ENCODE results near the gene DNAJC4.

DNAJC4 gene

GRCh38 chr11:64230171-64230984 is at the start of gene DNAJC4:
Gene DNAJC4 (plus strand): TSS chr11:64230548. CDS start chr11:64230855, 307 bp downstream.
- in situ Hi-C loops (cut with MboI; ENCODE audit: low sequenced_read_pairs): no loop called here

- in situ Hi-C loops (cut with MboI; ENCODE audit: low sequenced_read_pairs): no loop called here
Measured at GRCh38 chr11:64180891-64181290, 49.5 kb upstream of the DNAJC4 start.

DNA sequence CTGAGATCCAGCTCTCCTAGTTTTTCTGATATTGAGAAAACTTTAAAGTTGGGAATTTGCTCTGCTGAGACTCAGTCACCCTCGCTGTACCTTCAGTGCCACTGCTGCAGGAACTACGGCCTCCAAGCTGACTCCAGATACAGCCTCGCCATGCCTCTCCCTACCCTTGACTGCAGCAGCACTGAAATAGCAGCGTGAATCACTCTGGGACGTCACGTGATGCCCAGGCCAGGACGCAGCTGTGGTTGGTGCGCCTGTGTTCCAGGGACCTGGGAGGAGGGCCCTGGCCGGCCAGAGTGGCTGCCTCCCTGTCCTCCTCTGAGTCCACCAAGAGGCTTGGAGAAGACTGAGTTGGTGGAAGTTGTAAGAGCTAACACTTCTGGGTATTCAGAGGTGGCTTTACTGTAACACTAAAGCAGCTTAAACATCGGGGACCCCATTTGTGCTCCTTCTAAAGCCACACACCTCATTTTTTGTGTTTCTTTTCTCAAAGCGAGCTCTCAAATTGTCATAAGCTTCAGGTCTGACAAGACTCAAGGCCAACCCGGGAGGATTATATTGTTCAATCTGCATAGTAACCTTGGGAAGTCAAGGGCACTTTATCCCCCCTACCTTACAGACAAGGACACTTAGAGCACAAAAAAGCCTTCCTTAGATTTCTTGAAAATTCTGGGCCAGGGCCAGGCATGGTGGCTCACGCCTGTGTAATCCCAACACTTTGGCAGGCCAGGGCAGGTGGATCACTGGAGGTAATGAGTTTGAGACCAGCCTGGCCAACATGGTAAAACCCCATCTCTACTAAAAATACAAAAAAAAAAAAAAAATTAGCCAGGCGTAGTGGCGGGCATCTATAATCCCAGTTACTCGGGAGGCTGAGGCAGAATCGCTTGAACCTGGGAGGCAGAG is 48.6 kb upstream of the DNAJC4 start:
- in situ Hi-C loops (cut with MboI; ENCODE audit: low sequenced_read_pairs): no loop called here

GRCh38 chr11:64183890-64184289 is 46.5 kb upstream of the DNAJC4 start:
- in situ Hi-C loops (cut with MboI; ENCODE audit: low sequenced_read_pairs): no loop called here

DNA sequence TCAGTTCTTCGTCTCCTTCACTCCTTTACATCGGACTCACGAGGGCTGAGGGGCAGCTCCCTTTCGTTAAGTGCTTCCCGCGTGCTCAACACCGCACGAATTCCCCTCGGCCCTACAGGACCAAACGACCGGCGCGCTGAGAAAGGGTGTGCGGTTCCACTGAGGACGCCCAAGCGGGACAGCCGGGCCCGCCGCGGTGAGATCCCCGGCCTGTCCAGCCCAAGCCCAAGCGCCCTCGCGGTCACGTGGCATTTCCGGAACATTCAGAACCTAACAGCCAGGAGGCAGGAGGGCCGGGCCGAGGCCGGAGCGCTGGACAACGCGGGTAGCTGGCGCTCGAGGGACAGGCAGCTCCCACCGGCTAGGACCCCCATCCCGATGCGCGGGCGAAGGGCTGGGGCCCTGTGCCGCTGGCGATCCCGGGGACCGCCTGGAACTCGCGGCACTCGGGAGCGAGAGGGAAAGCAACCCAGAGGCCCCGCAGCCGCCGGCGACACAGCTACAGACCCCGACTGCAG is 45.1 kb upstream of the DNAJC4 start:
- in situ Hi-C loops (cut with MboI; ENCODE audit: low sequenced_read_pairs): no loop called here

GRCh38 chr11:64185693-64186491 is 44.5 kb upstream of the DNAJC4 start, which contains the start of gene STIP1:
Gene STIP1 (plus strand): TSS chr11:64186171. CDS start chr11:64186262, 91 bp downstream.
- in situ Hi-C loops (cut with MboI; ENCODE audit: low sequenced_read_pairs): no loop called here

GRCh38 chr11:64186492-64187165 is 43.7 kb upstream of the DNAJC4 start:
- in situ Hi-C loops (cut with MboI; ENCODE audit: low sequenced_read_pairs): no loop called here

GRCh38 chr11:64192434-64192833 is 37.9 kb upstream of the DNAJC4 start:
- in situ Hi-C loops (cut with MboI; ENCODE audit: low sequenced_read_pairs): no loop called here

DNA sequence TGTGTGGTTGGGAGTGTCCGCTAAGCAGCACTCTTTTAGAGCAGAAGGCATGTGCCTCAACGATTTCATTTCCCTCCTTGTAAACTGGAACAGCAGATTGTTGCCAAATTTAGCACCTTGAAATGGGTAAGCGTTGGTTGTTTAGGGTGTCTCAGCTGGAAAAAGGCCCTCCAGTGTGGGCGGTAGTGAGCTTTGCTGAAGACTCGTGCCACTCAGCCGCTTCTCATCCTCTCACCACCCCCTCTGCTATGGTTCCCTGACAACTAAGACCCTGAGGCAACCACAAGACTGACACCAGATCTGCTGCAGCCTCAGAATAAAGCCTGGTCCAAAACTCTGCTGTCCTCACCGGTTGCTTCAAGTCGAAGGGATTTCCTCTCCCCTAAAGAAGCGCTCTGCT is 33.7 kb upstream of the DNAJC4 start:
- in situ Hi-C loops (cut with MboI; ENCODE audit: low sequenced_read_pairs): no loop called here

GRCh38 chr11:64198511-64198910 is 31.8 kb upstream of the DNAJC4 start:
- in situ Hi-C loops (cut with MboI; ENCODE audit: low sequenced_read_pairs): no loop called here

- in situ Hi-C loops (cut with MboI; ENCODE audit: low sequenced_read_pairs): no loop called here
Measured at GRCh38 chr11:64201543-64201942, 28.8 kb upstream of the DNAJC4 start.

DNA sequence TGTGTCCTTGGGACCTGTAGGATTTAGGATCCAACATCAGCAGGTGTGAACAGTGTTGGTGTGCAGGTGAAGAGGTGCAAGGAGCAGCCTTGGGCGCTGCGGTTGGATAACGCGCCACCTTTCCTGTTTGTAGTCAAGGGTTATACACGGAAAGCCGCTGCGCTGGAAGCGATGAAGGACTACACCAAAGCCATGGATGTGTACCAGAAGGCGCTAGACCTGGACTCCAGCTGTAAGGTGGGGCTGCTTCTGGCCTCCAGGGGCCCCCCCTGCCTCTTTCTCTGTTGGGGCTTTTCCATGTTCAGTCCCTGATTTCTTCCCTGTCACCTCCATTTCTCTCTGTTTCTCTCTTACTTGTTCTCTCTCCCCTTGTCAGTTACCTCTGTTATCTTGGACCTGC is 27.4 kb upstream of the DNAJC4 start:
- in situ Hi-C loops (cut with MboI; ENCODE audit: low sequenced_read_pairs): no loop called here

GRCh38 chr11:64203421-64204079 is 26.8 kb upstream of the DNAJC4 start:
- in situ Hi-C loops (cut with MboI; ENCODE audit: low sequenced_read_pairs): no loop called here

- in situ Hi-C loops (cut with MboI; ENCODE audit: low sequenced_read_pairs): no loop called here
Measured at GRCh38 chr11:64204080-64204440, 26.3 kb upstream of the DNAJC4 start.

DNA sequence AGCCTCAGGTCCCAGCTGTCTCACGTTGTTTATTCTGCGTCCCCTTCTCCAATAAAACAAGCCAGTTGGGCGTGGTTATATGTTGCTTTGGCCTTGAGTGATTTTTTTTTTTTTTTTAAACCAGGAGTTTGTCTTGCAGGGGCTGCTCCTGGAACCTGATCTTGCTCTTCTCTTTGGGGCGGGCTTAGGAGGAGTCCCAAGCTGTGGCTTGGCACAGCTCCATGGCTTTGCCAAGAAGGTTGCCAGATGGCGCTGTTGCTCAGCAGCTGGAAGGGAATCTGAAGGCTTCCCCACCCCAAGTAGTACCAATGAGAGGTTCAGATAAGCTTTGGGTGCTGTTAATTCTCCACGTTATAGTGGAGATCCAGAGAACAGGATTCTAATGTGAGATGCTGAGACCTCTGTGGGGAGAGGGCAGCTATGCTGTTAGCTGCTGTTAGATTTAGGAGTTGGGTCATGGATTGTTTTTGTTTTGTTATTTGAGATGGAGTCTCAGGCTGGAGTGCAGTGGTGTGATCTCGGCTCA is 25.8 kb upstream of the DNAJC4 start:
- in situ Hi-C loops (cut with MboI; ENCODE audit: low sequenced_read_pairs): no loop called here

DNA sequence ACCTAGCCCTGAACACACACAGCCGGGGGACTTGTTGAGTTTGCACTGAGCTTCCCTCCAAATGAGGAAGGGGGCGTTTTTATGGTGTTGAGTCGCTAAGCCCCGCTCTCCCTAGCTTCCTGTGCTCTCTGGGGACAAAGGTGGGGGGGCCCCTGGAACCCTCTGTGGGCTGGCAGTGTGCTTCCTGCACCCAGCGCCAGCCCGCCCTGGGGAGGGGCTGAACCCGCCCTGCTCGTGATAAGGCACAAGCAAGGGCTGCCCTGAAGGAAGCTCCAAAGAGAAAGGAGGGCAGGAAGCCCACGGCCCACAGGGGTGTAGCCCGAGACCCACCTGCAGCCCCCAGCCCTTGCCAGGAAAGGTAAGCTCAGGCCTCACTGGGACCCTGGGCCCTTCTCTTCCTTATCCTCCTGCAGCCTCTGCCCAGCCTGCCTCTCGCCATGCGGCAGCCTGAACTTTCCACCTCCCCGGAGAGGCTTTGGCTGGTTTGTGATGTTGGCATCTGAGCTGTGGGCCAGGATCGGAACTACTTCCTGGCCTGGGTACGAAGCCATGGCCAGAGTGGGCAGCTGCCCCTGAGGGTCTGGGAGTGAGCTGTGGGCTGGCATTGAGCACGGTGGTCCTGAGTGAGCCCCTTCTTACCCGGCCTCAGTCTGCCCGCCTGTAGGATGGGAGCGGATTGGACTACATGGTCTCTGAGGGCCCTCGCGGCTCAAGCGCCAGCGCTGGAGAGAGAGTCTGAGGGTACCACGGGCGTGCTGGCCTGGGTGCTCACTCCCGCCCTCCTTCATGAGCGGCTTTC is 23.7 kb upstream of the DNAJC4 start, which contains the start of gene FERMT3:
Gene FERMT3, plus strand, starts transcription at position 265 of the 799 bp plus-strand sequence. CDS start 644 bp downstream, outside the sequence.
- in situ Hi-C loops (cut with MboI; ENCODE audit: low sequenced_read_pairs): no loop called here

GRCh38 chr11:64207256-64208085 is 22.9 kb upstream of the DNAJC4 start:
- in situ Hi-C loops (cut with MboI; ENCODE audit: low sequenced_read_pairs): no loop called here
